Prostate gland (tissue), 2 donors: ENCODE measurements around the gene COL25A1. TPM values are rescaled to one million over a fixed set of nuclear protein-coding genes. Genes with fewer than 3 reads are reported as not detected.
"Not testable (repeated sequence)": the region's sequence is repeated elsewhere in the genome, so short reads cannot be mapped to it uniquely, and the experiment has no call there.

Experiments used
- DNase-seq: peaks from one replicate; pipeline ENCODE4 v3.0.0-alpha.2; 2019; ENCODE audit warnings: low spot score
- H3K27ac ChIP-seq, 2 donors: fragments of 200-600 bp; sonication (generic); 2 replicates each; pipeline ENCODE4 v1.5.1; 2017 to 2019
- H3K27me3 ChIP-seq: fragments of 200-600 bp; sonication (generic); replicated peaks from 2 replicates; pipeline ENCODE4 v1.5.1; 2019; ENCODE audit not compliant: insufficient read depth
- H3K36me3 ChIP-seq, 2 donors: fragments of 200-600 bp; sonication (generic); 1 replicate in 1 of 2; 2 replicates in 1 of 2; pipeline versions ENCODE4 v1.5.1 to v1.8.1; 2017 to 2019
- H3K4me1 ChIP-seq: fragments of 200-600 bp; sonication (generic); replicated peaks from 2 replicates; pipeline ENCODE4 v1.5.1; 2019
- H3K4me3 ChIP-seq, 2 donors: fragments of 200-600 bp; sonication (generic); 2 replicates each; pipeline ENCODE4 v1.5.1; 2017 to 2019
- H3K9me3 ChIP-seq: fragments of 200-600 bp; sonication (generic); 2 replicates; pipeline ENCODE4 v1.5.1; 2017
- POLR2A ChIP-seq: fragments of 450-650 bp; IDR thresholded peaks from one replicate; pipeline ENCODE4 v1.6.1; 2016; ENCODE audit warnings: antibody characterized with exemption, mild to moderate bottlenecking
- POLR2AphosphoS5 ChIP-seq: sonication (generic); formaldehyde crosslinking; IDR thresholded peaks from one replicate; pipeline ENCODE4 v1.6.1; 2017; ENCODE audit warnings: antibody characterized with exemption
- WGBS: methylation state at CpG from one replicate; pipeline ENCODE4 v1.1.5; 2018; 5-methylcytosine and 5-hydroxymethylcytosine counted together
- intact Hi-C: fragments of 100-400 bp; cut with DNase I; formaldehyde crosslinking; loops from one replicate; pipeline ENCODE4 v1.14.2; 2022
- total RNA-seq, 2 donors: library from RNA; depleted of rRNA; stranded (reverse); fragments of >200 nt; gene quantifications; one replicate each; pipeline ENCODE4 v1.1.0, GENCODE V29; 2016
- TF ChIP-seq, protein P1 (sequence below), 4 experiments: fragments of 200-600 bp in 2 of 4; fragments of 450-650 bp in 2 of 4; sonication (generic) in 2 of 4; IDR thresholded peaks; 1 replicate in 3 of 4; 2 replicates in 1 of 4; pipeline ENCODE4 v1.5.1; 2016 to 2019; ENCODE audit warnings: antibody characterized with exemption in 4 of 4, mild to moderate bottlenecking in 2 of 4, moderate library complexity in 2 of 4

COL25A1 gene
- total RNA-seq, 2 donors from 2014 or later = 0.73 to 2.8 TPM

- H3K27ac ChIP-seq = no peak overlapping the region
- intact Hi-C loops = no loop called here
- H3K36me3 ChIP-seq = no peaks in the 10 kb centered on the region
- H3K4me3 ChIP-seq = no peak overlapping the region
- no peak for DNase-seq
- H3K4me1 ChIP-seq = no peaks in the 10 kb centered on the region
- no peaks in the 10 kb centered on the region for H3K9me3 ChIP-seq
- 86% methylated on average over 4 of the region's 4 CpGs for WGBS
- TF ChIP-seq, protein P1, sequence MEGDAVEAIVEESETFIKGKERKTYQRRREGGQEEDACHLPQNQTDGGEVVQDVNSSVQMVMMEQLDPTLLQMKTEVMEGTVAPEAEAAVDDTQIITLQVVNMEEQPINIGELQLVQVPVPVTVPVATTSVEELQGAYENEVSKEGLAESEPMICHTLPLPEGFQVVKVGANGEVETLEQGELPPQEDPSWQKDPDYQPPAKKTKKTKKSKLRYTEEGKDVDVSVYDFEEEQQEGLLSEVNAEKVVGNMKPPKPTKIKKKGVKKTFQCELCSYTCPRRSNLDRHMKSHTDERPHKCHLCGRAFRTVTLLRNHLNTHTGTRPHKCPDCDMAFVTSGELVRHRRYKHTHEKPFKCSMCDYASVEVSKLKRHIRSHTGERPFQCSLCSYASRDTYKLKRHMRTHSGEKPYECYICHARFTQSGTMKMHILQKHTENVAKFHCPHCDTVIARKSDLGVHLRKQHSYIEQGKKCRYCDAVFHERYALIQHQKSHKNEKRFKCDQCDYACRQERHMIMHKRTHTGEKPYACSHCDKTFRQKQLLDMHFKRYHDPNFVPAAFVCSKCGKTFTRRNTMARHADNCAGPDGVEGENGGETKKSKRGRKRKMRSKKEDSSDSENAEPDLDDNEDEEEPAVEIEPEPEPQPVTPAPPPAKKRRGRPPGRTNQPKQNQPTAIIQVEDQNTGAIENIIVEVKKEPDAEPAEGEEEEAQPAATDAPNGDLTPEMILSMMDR (IDR thresholded peaks at IDR 0.05) = no peak
- TF ChIP-seq POLR2AphosphoS5 (no peak), POLR2A (no peak)
- no peaks in the 10 kb centered on the region for H3K27me3 ChIP-seq
Observed at GRCh38 chr4:109029987-109030386, 272.5 kb downstream of the COL25A1 start.

DNA sequence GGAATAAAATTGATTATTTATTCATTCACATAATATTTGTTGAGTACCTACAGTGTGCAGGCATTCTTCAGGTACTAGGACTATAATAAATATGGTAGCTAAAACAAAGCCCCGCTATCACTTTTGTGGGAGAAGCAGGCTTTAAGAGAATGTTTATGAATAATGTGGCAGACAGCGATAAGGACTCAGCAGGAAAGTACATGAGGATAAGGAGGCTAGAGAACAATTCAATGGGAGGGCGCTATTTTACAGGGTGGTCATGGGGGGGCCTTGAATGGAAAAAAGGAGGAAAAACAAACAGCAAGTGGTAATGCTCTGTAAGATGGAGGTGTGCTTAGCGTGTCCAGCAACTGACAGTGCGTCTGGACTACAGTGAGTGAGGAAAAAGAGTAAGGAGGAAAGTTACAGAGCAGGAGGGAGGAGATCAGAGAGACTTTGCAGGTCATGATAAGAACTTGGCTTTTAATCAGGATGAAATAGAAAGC lies 275.4 kb downstream of the COL25A1 start:
- no peak for DNase-seq
- no peaks in the 10 kb centered on the region for H3K36me3 ChIP-seq
- TF ChIP-seq, protein P1 (IDR thresholded peaks at IDR 0.05) = no peak
- TF ChIP-seq POLR2A (no peak), POLR2AphosphoS5 (no peak)
- no peaks in the 10 kb centered on the region for H3K4me1 ChIP-seq
- no peaks in the 10 kb centered on the region for H3K9me3 ChIP-seq
- no peak overlapping the region for H3K27ac ChIP-seq
- H3K27me3 ChIP-seq = no peaks in the 10 kb centered on the region
- 58% methylated on average over 5 of the region's 5 CpGs for WGBS
- intact Hi-C loops = no loop called here
- H3K4me3 ChIP-seq = no peak overlapping the region

DNA sequence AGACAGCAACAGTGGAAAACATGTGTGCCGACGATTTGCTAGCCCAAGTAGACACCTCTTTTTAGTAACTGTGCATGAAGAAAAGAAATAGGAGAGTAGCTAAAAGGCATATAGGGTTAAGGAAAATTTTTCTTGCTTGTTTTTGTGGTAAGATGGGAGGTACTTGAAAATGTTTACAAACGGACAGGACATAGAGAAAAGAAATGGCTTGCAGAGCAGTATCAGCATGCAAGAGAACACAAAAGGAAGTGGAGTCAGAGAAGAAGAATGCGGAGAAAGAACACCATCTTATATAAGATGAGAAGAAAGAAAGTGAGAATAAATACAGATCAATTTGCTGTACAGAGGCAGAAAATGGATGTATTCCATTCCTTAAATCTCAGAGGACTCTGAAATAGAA lies 275.9 kb downstream of the COL25A1 start:
- Histone ChIP-seq H3K9me3 (no peaks in the 10 kb centered on the region), H3K4me3 (no peak overlapping the region), H3K36me3 (no peaks in the 10 kb centered on the region), H3K27me3 (no peaks in the 10 kb centered on the region), H3K4me1 (no peaks in the 10 kb centered on the region), H3K27ac (no peak overlapping the region)
- TF ChIP-seq POLR2A (no peak), POLR2AphosphoS5 (no peak)
- TF ChIP-seq, protein P1 (IDR thresholded peaks at IDR 0.05) = no peak
- intact Hi-C loops = no loop called here
- no peak for DNase-seq
- WGBS = 74% methylated on average over 4 of the region's 4 CpGs

DNA sequence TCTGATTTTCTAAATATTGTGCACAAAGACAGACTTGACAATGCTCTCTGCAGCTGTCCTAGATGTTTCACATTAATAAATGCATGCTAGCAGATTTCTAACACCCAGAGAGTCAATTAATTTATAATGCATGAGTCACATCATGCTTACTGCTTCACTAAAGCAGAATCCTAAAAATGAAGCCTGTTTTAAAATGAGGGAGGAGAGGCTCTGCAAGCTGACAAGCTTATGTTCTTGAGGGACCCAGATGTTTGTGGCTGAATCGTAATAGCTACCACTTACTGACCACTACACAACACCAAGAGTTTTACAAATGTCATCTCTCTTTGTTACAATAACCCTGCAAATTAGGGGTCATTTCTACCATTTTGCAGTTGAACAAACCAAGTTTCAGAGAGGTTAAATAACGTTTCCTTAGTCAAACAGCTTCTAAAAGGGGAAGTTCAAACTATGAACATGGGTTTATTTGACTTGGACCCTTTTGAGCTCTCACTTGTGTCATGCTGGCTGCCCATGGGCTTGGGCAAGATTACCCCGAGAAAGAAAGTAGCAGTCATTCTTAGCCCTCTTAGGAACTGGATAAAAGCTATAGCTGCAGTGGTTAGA lies 276.9 kb downstream of the COL25A1 start:
- no peak for TF ChIP-seq POLR2A
- TF ChIP-seq, protein P1 (IDR thresholded peaks at IDR 0.05) = no peak
- TF ChIP-seq POLR2AphosphoS5 = no peak
- Histone ChIP-seq H3K36me3 (no peaks in the 10 kb centered on the region), H3K27me3 (no peaks in the 10 kb centered on the region), H3K27ac (no peak overlapping the region), H3K4me3 (no peak overlapping the region), H3K9me3 (no peaks in the 10 kb centered on the region), H3K4me1 (no peaks in the 10 kb centered on the region)
- DNase-seq = no peak
- intact Hi-C loops = no loop called here
- 62% methylated on average over 3 of the region's 3 CpGs for WGBS

- H3K27ac ChIP-seq = no peak overlapping the region
- intact Hi-C loops = no loop called here
- WGBS = 87% methylated on average over 1 of the region's 1 CpG
- H3K9me3 ChIP-seq = no peaks in the 10 kb centered on the region
- H3K4me3 ChIP-seq = no peak overlapping the region
- no peaks in the 10 kb centered on the region for H3K36me3 ChIP-seq
- no peaks in the 10 kb centered on the region for H3K27me3 ChIP-seq
- DNase-seq = no peak
- no peaks in the 10 kb centered on the region for H3K4me1 ChIP-seq
- TF ChIP-seq POLR2AphosphoS5 = no peak
- no peak for TF ChIP-seq POLR2A
- TF ChIP-seq, protein P1 (IDR thresholded peaks at IDR 0.05) = no peak
Observed at GRCh38 chr4:109022961-109023360, 279.5 kb downstream of the COL25A1 start.

DNA sequence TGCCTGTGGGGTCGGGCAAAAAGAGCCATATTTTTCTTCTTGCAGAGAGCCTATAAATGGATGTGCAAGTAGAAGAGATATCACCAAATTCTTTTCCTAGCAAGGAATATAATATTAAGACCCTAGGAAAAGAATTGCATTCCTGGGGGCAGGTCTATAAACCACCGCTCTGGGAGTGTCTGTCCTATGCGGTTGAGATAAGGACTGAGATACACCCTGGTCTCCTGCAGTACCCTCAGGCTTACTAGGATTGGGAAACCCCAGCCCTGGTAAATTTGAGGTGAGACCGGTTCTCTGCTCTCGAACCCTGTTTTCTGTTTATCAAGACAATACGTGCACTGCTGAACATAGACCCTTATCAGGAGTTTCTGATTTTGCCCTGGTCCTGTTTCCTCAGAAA lies 280.8 kb downstream of the COL25A1 start:
- H3K27ac ChIP-seq, H3K4me1 ChIP-seq, H3K4me3 ChIP-seq, H3K27me3 ChIP-seq, intact Hi-C loops, H3K9me3 ChIP-seq, DNase-seq, H3K36me3 ChIP-seq: not testable (repeated sequence)
- WGBS = 96% methylated on average over 6 of the region's 6 CpGs
